Measurements from ENCODE around the gene NKX6-1.

The NKX6-1 gene

GRCh38 chr4:84497504-84498202 is 1.4 kb downstream of the NKX6-1 start:
- no peak for DNase-seq

- DNase-seq: no peak
Measured at GRCh38 chr4:84496706-84497503, 2.2 kb downstream of the NKX6-1 start.

- no peak for DNase-seq
Measured at GRCh38 chr4:84496331-84496705, 2.8 kb downstream of the NKX6-1 start.

GRCh38 chr4:84495794-84496261 is 3.3 kb downstream of the NKX6-1 start:
- DNase-seq: no peak

- no peak for DNase-seq
Measured at GRCh38 chr4:84495118-84495793, 3.8 kb downstream of the NKX6-1 start.

- no peak for DNase-seq
Measured at GRCh38 chr4:84494531-84494930, 4.6 kb downstream of the NKX6-1 start.

GRCh38 chr4:84494076-84494475 is 5.0 kb downstream of the NKX6-1 start:
- no peak for DNase-seq

GRCh38 chr4:84493092-84493850 is 5.8 kb downstream of the NKX6-1 start:
- no peak for DNase-seq

- DNase-seq: no peak
Measured at GRCh38 chr4:84492737-84493091, 6.4 kb downstream of the NKX6-1 start.

GRCh38 chr4:84492290-84492689 is 6.8 kb downstream of the NKX6-1 start:
- DNase-seq: no peak

- DNase-seq: no peak
Measured at GRCh38 chr4:84491481-84491880, 7.6 kb downstream of the NKX6-1 start.

GRCh38 chr4:84490663-84491062 is 8.4 kb downstream of the NKX6-1 start:
- DNase-seq: no peak

GRCh38 chr4:84484236-84484635 is 14.9 kb downstream of the NKX6-1 start:
- no peak for DNase-seq

GRCh38 chr4:84483688-84484087 is 15.4 kb downstream of the NKX6-1 start:
- no peak for DNase-seq

- no peak for DNase-seq
Measured at GRCh38 chr4:84482564-84483563, 16.2 kb downstream of the NKX6-1 start.

GRCh38 chr4:84481860-84482245 is 17.2 kb downstream of the NKX6-1 start:
- no peak for DNase-seq

GRCh38 chr4:84481077-84481859 is 17.8 kb downstream of the NKX6-1 start:
- no peak for DNase-seq

- no peak for DNase-seq
Measured at GRCh38 chr4:84480082-84480481, 19.0 kb downstream of the NKX6-1 start.

GRCh38 chr4:84479663-84480062 is 19.4 kb downstream of the NKX6-1 start:
- no peak for DNase-seq

GRCh38 chr4:84477738-84478137 is 21.4 kb downstream of the NKX6-1 start:
- DNase-seq: no peak

GRCh38 chr4:84474107-84474506 is 25.0 kb downstream of the NKX6-1 start:
- DNase-seq: no peak

Data from KG1 (cell line).